Measurements from ENCODE around the gene TMEM74B. TPM values are rescaled to one million over a fixed set of nuclear protein-coding genes. Genes with fewer than 3 reads are reported as not detected.

The TMEM74B gene
- total RNA-seq (not detected), polyA plus RNA-seq (not detected)

- Histone ChIP-seq H3K4me1 (ENCODE audit: insufficient read depth, low read length) (peaks cover 14% of the 10 kb centered on the region), H3K4me3 (ENCODE audit: low read length in 2 of 2) (no peak within 1 kb of the TSS), H3K9me3 (ENCODE audit: control insufficient read depth in 1 of 2, low read length in 2 of 2) (no peaks in the 10 kb centered on the region), H3K36me3 (ENCODE audit: insufficient read depth, low read length) (no peaks in the 10 kb centered on the region), H3K27me3 (ENCODE audit: insufficient read depth, low read length) (peaks cover 3% of the 10 kb centered on the region), H3K27ac (ENCODE audit: low read depth, low read length) (no peak within 1 kb of the TSS)
- H3K9me3 Mint-ChIP-seq, result peaks cover 0 to 1% (median 0%) of the 10 kb centered on the region in 8 donors
- ChIA-PET POLR2A (ENCODE audit: partially characterized antibody) (interaction anchor here (0.8 kb wide), 1 partner anchor 13 kb away, joined by 3 read pairs; no protein-coding TSS in a partner anchor), CTCF (ENCODE audit: partially characterized antibody) (interaction anchor here (0.7 kb wide), 1 partner anchor 18 kb away, joined by 3 read pairs; no protein-coding TSS in a partner anchor)
- H3K27ac Mint-ChIP-seq, result peak within 1 kb of the TSS in 3 of 7 donors; percentile 5 to 60 (median 52)
- intact Hi-C loops (cut with micrococcal nuclease), result loop anchor here (10.0 kb wide), 1 partner anchor 210 kb away; no protein-coding TSS in a partner anchor
- peaks cover 21 to 23% of the 10 kb centered on the region in 2 donors for H3K27me3 Mint-ChIP-seq
- H3K4me1 Mint-ChIP-seq, result peaks cover 6 to 13% (median 9%) of the 10 kb centered on the region in 4 donors
- H3K4me3 Mint-ChIP-seq, result peak within 1 kb of the TSS; percentile 61 to 86 (median 82)
- peaks cover under 1 to 3% of the 10 kb centered on the region in 2 donors for H3K36me3 Mint-ChIP-seq
- no peak for DNase-seq
These were observed at the start of gene TMEM74B for GRCh38 chr20:1184638-1185315. TMEM74B (minus strand) TSS chr20:1184981; CDS start chr20:1183801, 1,180 bp downstream.

GRCh38 chr20:1232286-1233111 lies 47.7 kb upstream of the TMEM74B start:
- ChIA-PET POLR2A (ENCODE audit: partially characterized antibody) (no interaction called here), CTCF (ENCODE audit: partially characterized antibody) (no interaction called here)
- intact Hi-C loops (cut with micrococcal nuclease), result no loop called here
- no peaks in the 10 kb centered on the region for H3K9me3 Mint-ChIP-seq
- H3K4me1 Mint-ChIP-seq, result peaks cover 0 to 4% (median 0%) of the 10 kb centered on the region in 4 donors
- no peaks in the 10 kb centered on the region for H3K36me3 Mint-ChIP-seq
- H3K27me3 Mint-ChIP-seq, result peaks cover 10 to 11% of the 10 kb centered on the region in 2 donors
- H3K27ac Mint-ChIP-seq, result no peak overlapping the region
- H3K27me3 ChIP-seq (ENCODE audit: insufficient read depth, low read length), result peaks cover 10% of the 10 kb centered on the region
- H3K27ac ChIP-seq (ENCODE audit: low read depth, low read length), result no peak overlapping the region
- no peaks in the 10 kb centered on the region for H3K36me3 ChIP-seq (ENCODE audit: insufficient read depth, low read length)
- no peaks in the 10 kb centered on the region for H3K9me3 ChIP-seq (ENCODE audit: control insufficient read depth in 1 of 2, low read length in 2 of 2)
- no peak overlapping the region for H3K4me3 Mint-ChIP-seq
- DNase-seq, result no peak
- H3K4me3 ChIP-seq (ENCODE audit: low read length in 2 of 2), result no peak overlapping the region
- H3K4me1 ChIP-seq (ENCODE audit: insufficient read depth, low read length), result peaks cover under 1% of the 10 kb centered on the region

GRCh38 chr20:1229541-1229940 lies 44.8 kb upstream of the TMEM74B start:
- ChIA-PET CTCF (ENCODE audit: partially characterized antibody) (no interaction called here), POLR2A (ENCODE audit: partially characterized antibody) (no interaction called here)
- no peak for DNase-seq
- peaks cover 0 to 2% of the 10 kb centered on the region in 2 donors for H3K36me3 Mint-ChIP-seq
- H3K4me1 Mint-ChIP-seq, result peaks cover 2 to 17% (median 8%) of the 10 kb centered on the region in 4 donors
- Histone ChIP-seq H3K27me3 (ENCODE audit: insufficient read depth, low read length) (peaks cover 10% of the 10 kb centered on the region), H3K27ac (ENCODE audit: low read depth, low read length) (no peak overlapping the region), H3K4me3 (ENCODE audit: low read length in 2 of 2) (no peak overlapping the region), H3K9me3 (ENCODE audit: control insufficient read depth in 1 of 2, low read length in 2 of 2) (no peaks in the 10 kb centered on the region), H3K4me1 (ENCODE audit: insufficient read depth, low read length) (peaks cover 17% of the 10 kb centered on the region), H3K36me3 (ENCODE audit: insufficient read depth, low read length) (no peaks in the 10 kb centered on the region)
- H3K27ac Mint-ChIP-seq, result no peak overlapping the region
- intact Hi-C loops (cut with micrococcal nuclease), result loop anchor here (5.0 kb wide), 1 partner anchor 163 kb away; the partner anchor contains the start of gene FKBP1A
- peaks cover 10 to 11% of the 10 kb centered on the region in 2 donors for H3K27me3 Mint-ChIP-seq
- peaks cover 0 to under 1% (median 0%) of the 10 kb centered on the region in 8 donors for H3K9me3 Mint-ChIP-seq
- no peak overlapping the region for H3K4me3 Mint-ChIP-seq

GRCh38 chr20:1225783-1226654 lies 41.2 kb upstream of the TMEM74B start, which contains the start of gene RAD21L1:
RAD21L1 (plus strand) TSS chr20:1226044; CDS start chr20:1228454, 2,410 bp downstream.
- peak within 1 kb of the TSS; percentile 68 to 91 (median 82) for H3K27ac Mint-ChIP-seq
- H3K36me3 ChIP-seq (ENCODE audit: insufficient read depth, low read length), result no peaks in the 10 kb centered on the region
- peak; percentile 52 to 81 (median 60) for DNase-seq
- H3K4me1 ChIP-seq (ENCODE audit: insufficient read depth, low read length), result peaks cover 17% of the 10 kb centered on the region
- no peaks in the 10 kb centered on the region for H3K9me3 ChIP-seq (ENCODE audit: control insufficient read depth in 1 of 2, low read length in 2 of 2)
- peaks cover 0 to 5% (median 2%) of the 10 kb centered on the region in 8 donors for H3K9me3 Mint-ChIP-seq
- H3K27me3 ChIP-seq (ENCODE audit: insufficient read depth, low read length), result peaks cover 10% of the 10 kb centered on the region
- ChIA-PET CTCF (ENCODE audit: partially characterized antibody) (interaction anchor here (0.6 to 1.8 kb wide), 3 partner anchors 13 to 525 kb away, joined by 3 to 4 read pairs (median 4); no protein-coding TSS in a partner anchor), POLR2A (ENCODE audit: partially characterized antibody) (interaction anchor here (1.4 to 2.1 kb wide), 2 partner anchors 40 to 75 kb away, joined by 3 to 6 read pairs; partner anchors contain the start of gene SNPH)
- peak within 1 kb of the TSS; percentile 44 to 59 for H3K4me3 ChIP-seq (ENCODE audit: low read length in 2 of 2)
- peaks cover 0 to 2% of the 10 kb centered on the region in 2 donors for H3K36me3 Mint-ChIP-seq
- peaks cover 4 to 10% of the 10 kb centered on the region in 2 donors for H3K27me3 Mint-ChIP-seq
- intact Hi-C loops (cut with micrococcal nuclease), result loop anchor here (1.0 to 5.0 kb wide), 4 partner anchors 13 to 166 kb away; partner anchors contain the start of genes FKBP1A, PSMF1 and SNPH
- H3K27ac ChIP-seq (ENCODE audit: low read depth, low read length), result peak within 1 kb of the TSS; percentile 25
- peak within 1 kb of the TSS; percentile 82 to 91 (median 87) for H3K4me3 Mint-ChIP-seq
- peaks cover 2 to 18% (median 10%) of the 10 kb centered on the region in 4 donors for H3K4me1 Mint-ChIP-seq

DNA sequence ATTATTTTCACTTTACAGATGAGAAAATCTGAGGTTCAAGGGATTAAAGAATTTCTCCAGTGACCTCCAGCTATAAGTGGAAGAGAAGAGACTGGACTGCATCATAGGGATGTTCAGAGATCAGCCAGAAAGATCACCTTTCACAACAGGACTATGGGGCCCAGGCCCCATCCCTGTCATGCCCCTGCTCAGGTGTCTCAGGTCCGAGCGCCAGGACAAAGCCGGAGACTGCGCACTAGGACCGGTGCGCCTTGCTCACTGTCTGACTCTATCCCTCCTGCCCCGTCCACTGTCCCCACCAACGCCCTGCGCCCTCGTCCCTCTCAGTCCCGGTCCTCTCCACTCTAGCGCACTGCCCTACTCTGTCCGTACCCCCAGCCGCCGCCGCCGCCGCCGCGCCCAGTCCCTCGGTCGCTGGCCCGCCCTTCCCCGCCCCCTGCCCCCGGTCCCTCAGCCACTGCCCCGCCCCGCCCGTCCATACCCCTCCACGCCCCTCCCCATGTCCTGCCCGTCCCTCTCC lies 40.5 kb upstream of the TMEM74B start:
- H3K36me3 ChIP-seq (ENCODE audit: insufficient read depth, low read length), result no peaks in the 10 kb centered on the region
- Mint-ChIP-seq H3K4me3 (peak overlapping the region; percentile 64 to 87 (median 79)), H3K36me3 (peaks cover 0 to 2% of the 10 kb centered on the region in 2 donors), H3K9me3 (peaks cover 0 to 5% (median 2%) of the 10 kb centered on the region in 8 donors), H3K4me1 (peaks cover 2 to 18% (median 10%) of the 10 kb centered on the region in 4 donors), H3K27me3 (peaks cover 2 to 7% of the 10 kb centered on the region in 2 donors), H3K27ac (peak overlapping the region; percentile 51 to 91 (median 64))
- H3K4me3 ChIP-seq (ENCODE audit: low read length in 2 of 2), result no peak overlapping the region
- peak in 1 of 5 donors; percentile 48 for DNase-seq
- H3K27ac ChIP-seq (ENCODE audit: low read depth, low read length), result no peak overlapping the region
- peaks cover 10% of the 10 kb centered on the region for H3K27me3 ChIP-seq (ENCODE audit: insufficient read depth, low read length)
- intact Hi-C loops (cut with micrococcal nuclease), result loop anchor here (5.0 kb wide), 1 partner anchor 167 kb away; the partner anchor contains the start of gene FKBP1A
- no peaks in the 10 kb centered on the region for H3K9me3 ChIP-seq (ENCODE audit: control insufficient read depth in 1 of 2, low read length in 2 of 2)
- H3K4me1 ChIP-seq (ENCODE audit: insufficient read depth, low read length), result peaks cover 17% of the 10 kb centered on the region
- POLR2A ChIA-PET (ENCODE audit: partially characterized antibody), result interaction anchor here (1.4 to 2.1 kb wide), 2 partner anchors 41 to 75 kb away, joined by 3 to 6 read pairs; partner anchors contain the start of gene SNPH
- CTCF ChIA-PET (ENCODE audit: partially characterized antibody), result interaction anchor here (1.8 kb wide), 1 partner anchor 12 kb away, joined by 4 read pairs; no protein-coding TSS in a partner anchor

Measured in CD4-positive, alpha-beta memory T cell (primary cell).